ENCODE measurements around the gene PLEKHG5.

The PLEKHG5 gene

GRCh38 chr1:6511056-6511455, 19.6 kb upstream of the PLEKHG5 start:
- no peak for DNase-seq (ENCODE audit: low read depth in 1 of 2, low spot score in 1 of 2)

GRCh38 chr1:6510493-6510892, 19.0 kb upstream of the PLEKHG5 start:
- DNase-seq (ENCODE audit: low read depth in 1 of 2, low spot score in 1 of 2): no peak

- no peak for DNase-seq (ENCODE audit: low read depth in 1 of 2, low spot score in 1 of 2)
Observed at GRCh38 chr1:6509919-6510291, 18.4 kb upstream of the PLEKHG5 start.

- DNase-seq (ENCODE audit: low read depth in 1 of 2, low spot score in 1 of 2): no peak
Observed at GRCh38 chr1:6509220-6509918, 17.9 kb upstream of the PLEKHG5 start.

- DNase-seq (ENCODE audit: low read depth in 1 of 2, low spot score in 1 of 2): no peak
Observed at GRCh38 chr1:6508816-6509189, 17.3 kb upstream of the PLEKHG5 start.

GRCh38 chr1:6508154-6508815, 16.8 kb upstream of the PLEKHG5 start:
- no peak for DNase-seq (ENCODE audit: low read depth in 1 of 2, low spot score in 1 of 2)

- no peak for DNase-seq (ENCODE audit: low read depth in 1 of 2, low spot score in 1 of 2)
Observed at GRCh38 chr1:6507461-6507911, 16.0 kb upstream of the PLEKHG5 start.

- DNase-seq (ENCODE audit: low read depth in 1 of 2, low spot score in 1 of 2): no peak
Observed at GRCh38 chr1:6507037-6507428, 15.6 kb upstream of the PLEKHG5 start.

- no peak for DNase-seq (ENCODE audit: low read depth in 1 of 2, low spot score in 1 of 2)
Observed at GRCh38 chr1:6506210-6507036, 15.0 kb upstream of the PLEKHG5 start.

- no peak for DNase-seq (ENCODE audit: low read depth in 1 of 2, low spot score in 1 of 2)
Observed at GRCh38 chr1:6505367-6506209, 14.1 kb upstream of the PLEKHG5 start.

GRCh38 chr1:6504887-6505286, 13.4 kb upstream of the PLEKHG5 start:
- DNase-seq (ENCODE audit: low read depth in 1 of 2, low spot score in 1 of 2): no peak

- DNase-seq (ENCODE audit: low read depth in 1 of 2, low spot score in 1 of 2): no peak
Observed at GRCh38 chr1:6503884-6504602, 12.6 kb upstream of the PLEKHG5 start.

GRCh38 chr1:6502000-6502891, 10.8 kb upstream of the PLEKHG5 start:
- DNase-seq (ENCODE audit: low read depth in 1 of 2, low spot score in 1 of 2): no peak

GRCh38 chr1:6501279-6501813, 9.9 kb upstream of the PLEKHG5 start:
- DNase-seq (ENCODE audit: low read depth in 1 of 2, low spot score in 1 of 2): no peak

- no peak for DNase-seq (ENCODE audit: low read depth in 1 of 2, low spot score in 1 of 2)
Observed at GRCh38 chr1:6500544-6501278, 9.2 kb upstream of the PLEKHG5 start.

GRCh38 chr1:6499296-6499695, 7.8 kb upstream of the PLEKHG5 start:
- DNase-seq (ENCODE audit: low read depth in 1 of 2, low spot score in 1 of 2): no peak

- no peak for DNase-seq (ENCODE audit: low read depth in 1 of 2, low spot score in 1 of 2)
Observed at GRCh38 chr1:6498576-6499111, 7.2 kb upstream of the PLEKHG5 start.

GRCh38 chr1:6497867-6498575, 6.6 kb upstream of the PLEKHG5 start:
- no peak for DNase-seq (ENCODE audit: low read depth in 1 of 2, low spot score in 1 of 2)

All from stimulated activated CD4-positive, alpha-beta T cell treated with anti-CD3 and anti-CD28 coated beads, Interleukin-15, amount 100 ng/mL, for 1 hour (primary cell).